ENCODE results near the gene TMEM38B.

The TMEM38B gene

GRCh38 chr9:105818903-105819302 lies 124.6 kb downstream of the TMEM38B start:
- TF ChIP-seq TAF1 (IDR thresholded peaks at IDR 0.05; ENCODE audit: borderline replicate concordance, low read depth, low read length) (no peak), POLR2AphosphoS5 (IDR thresholded peaks at IDR 0.05; ENCODE audit: low read depth, low read length) (no peak), POLR2A (IDR thresholded peaks at IDR 0.05; ENCODE audit: low read depth, low read length) (no peak)
- DNase-seq (ENCODE audit: insufficient read length) (no peak), FAIRE-seq (no peak)

- no peak for TF ChIP-seq POLR2AphosphoS5 (IDR thresholded peaks at IDR 0.05; ENCODE audit: low read depth, low read length)
- no peak for TF ChIP-seq TAF1 (IDR thresholded peaks at IDR 0.05; ENCODE audit: borderline replicate concordance, low read depth, low read length)
- TF ChIP-seq POLR2A (IDR thresholded peaks at IDR 0.05; ENCODE audit: low read depth, low read length): no peak
- no peak for DNase-seq (ENCODE audit: insufficient read length)
- no peak for FAIRE-seq
Observed at GRCh38 chr9:105822814-105823213, 128.5 kb downstream of the TMEM38B start.

Data from GM12892 (cell line).